Ramos (cell line): ENCODE results near the gene DLGAP1.

Experiments used
- in situ Hi-C: fragments of 300-500 bp; cut with MboI; formaldehyde crosslinking; loops from one replicate; pipeline ENCODE4 v1.14.3; 2022; ENCODE audit warnings: low sequenced_read_pairs; ENCODE audit not compliant: unreplicated experiment

DLGAP1 gene

DNA sequence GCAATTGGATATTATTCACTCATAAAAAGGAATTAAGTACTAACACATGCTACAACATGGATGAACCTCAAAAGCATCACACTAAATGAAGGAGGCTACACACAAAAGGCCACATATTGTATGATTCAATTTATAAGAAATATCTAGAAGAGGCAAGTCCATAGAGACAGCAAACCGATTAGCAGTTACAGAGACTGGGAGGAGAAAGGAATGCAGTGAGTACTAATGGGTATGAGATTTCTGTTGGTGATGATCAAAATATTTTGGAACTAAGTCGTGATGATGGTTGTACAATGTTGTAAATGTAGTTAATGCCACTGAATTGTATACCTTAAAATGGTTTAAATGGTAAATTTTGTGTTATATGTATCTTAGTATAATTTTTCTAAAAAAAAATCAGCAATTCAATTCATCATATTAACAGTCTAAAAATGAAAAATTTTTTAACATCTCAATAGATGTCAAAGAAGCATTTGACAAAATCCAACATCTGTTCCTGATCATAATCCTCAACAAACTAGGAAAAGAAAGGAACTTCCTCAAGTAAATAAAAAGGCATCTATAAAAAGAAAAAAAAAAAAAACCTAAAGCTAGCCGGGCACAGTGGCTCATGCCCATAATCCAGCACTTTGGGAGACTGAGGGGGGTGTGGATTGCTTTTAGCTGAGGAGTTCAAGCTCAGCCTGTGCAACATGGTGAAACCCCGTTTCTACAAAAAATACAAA, 907.1 kb downstream of the DLGAP1 start:
- in situ Hi-C loops = no loop called here

DNA sequence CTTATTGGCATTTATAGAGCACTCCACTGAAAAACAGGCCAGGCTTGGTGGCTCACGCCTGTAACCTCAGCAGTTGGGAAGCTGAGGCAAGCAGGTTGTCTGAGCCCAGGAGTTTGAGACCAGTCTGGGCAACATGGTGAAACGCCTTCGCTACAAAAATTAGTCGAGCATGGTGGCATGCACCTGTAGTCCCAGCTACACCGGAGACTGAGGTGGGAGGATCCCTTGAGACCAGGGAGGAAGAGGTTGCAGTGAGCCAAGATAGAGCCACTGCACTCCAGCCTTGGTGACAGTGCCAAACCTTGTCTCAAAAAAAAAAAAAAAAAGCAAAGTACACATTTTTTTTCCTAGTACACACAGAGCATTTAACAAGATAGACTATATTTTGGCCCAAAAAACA, 909.0 kb downstream of the DLGAP1 start:
- in situ Hi-C loops = no loop called here

DNA sequence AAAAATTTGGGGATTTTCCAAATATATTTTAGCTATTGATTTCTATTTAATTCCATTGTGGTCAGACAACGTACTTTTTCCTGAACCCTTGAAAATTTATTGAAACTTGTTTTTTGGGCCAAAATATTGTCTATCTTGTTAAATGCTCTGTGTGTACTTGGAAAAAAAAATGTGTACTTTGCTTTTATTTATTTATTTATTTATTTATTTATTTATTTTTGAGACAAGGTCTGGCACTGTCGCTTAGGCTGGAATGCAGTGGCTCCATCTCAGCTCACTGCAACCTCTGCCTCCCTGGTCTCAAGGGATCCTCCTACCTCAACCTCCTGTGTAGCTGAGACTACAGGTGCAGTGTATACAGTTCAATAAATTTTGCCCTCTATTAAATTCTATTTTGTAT, 910.6 kb downstream of the DLGAP1 start:
- in situ Hi-C loops = no loop called here

DNA sequence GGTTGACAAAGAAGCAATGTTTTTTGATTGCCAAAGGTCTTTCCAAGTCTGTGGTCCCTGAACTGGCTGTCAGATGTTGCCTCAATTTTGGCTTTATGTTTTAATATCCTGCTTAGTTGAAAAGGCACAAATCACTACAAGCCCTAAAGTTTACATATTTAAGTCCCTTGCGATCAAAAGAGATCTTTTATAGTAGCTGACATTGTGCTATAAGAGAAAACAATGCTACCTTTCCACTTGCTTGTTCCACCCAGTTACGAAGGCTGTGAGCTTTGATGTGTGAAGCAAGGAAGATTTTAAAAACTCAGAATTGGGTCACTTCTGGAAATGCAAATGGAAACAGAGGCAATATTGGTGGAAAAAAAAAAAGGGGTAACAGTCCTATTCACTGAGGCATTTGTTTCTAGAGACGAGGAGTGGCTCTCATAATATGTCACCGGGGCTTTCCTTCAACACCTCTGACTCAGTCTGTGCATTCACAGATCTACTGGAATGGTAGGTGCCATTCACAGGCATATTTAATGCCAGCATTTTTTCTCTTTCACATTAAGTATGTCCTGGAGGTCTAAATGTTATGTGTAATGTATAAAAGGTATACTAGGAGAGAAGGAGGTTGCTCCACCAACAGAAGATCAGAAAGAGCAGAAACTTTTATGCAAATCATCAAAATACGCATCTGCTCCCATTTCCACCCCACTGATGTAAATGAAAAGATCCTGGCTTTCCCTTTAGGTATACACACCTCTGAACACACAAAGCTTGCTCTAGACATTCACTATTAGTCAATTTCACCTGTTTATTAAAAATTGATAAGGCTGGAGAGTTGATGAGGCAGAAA, 913.3 kb downstream of the DLGAP1 start:
- in situ Hi-C loops = no loop called here

DNA sequence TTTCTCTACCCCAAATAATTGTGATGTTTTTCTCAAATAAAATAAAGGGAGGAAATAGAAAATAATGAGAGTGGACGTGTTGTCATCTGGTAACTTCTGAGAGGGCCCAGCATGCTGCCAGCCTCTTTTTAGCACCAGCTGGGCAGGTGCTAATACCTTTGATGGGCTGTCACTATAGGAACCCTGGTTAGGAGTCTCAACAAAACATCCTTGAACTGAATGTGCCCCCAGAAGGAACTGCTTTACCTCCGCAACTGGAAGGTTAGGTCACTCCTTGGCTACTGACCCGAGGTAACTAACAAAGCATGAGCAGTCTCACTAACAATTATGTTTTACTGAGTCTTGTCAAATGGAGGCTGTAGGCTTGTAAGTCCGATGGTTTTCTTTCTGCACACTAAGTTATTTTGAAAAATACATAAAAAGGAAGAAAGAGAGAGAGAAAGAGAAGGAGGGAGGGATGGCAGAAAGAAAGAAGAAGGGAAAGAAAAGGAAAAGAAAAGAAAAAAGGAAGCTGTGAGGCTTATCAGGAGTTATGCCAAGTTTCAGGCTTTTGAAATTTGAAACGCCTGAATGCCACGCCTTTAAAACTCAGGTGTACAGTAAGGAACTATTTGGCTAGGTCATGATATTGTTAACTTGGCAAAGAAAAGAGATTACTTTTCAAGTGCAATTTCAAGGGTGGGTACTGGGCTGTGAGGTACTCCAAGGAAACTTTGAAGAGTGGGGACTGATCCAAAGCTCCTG, 914.1 kb downstream of the DLGAP1 start:
- in situ Hi-C loops = no loop called here

DNA sequence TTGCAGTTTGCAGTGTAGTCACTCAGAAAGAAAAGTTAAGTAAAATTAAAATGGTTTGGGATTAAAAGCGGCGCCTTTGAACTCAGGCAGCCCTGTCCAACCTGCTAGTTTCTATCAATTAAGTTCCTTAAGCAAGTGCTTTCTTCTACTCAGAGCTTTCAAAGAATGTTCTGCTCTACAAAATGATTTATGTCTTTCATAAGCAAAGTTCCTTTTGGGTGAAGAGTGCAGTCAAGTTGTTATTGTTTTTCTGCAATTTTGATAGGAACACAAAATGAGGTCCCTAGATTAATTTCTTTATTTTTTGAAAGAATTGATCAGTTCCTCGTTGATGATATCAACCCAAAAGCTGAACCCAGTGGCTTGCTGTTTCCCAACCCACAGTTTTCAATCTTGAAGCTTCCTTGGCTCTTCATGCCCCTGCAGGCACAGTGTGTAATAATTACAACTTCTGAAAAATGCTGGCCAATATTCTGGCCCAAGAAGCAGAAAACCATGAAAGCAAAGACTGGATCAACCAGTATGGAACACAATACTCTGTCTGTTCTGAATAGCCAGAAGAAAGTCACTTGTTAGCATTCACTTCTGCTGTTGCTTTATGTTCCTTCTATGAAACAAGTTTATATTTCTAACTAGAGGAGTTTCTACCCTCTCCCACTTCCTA, 916.0 kb downstream of the DLGAP1 start:
- in situ Hi-C loops = no loop called here

DNA sequence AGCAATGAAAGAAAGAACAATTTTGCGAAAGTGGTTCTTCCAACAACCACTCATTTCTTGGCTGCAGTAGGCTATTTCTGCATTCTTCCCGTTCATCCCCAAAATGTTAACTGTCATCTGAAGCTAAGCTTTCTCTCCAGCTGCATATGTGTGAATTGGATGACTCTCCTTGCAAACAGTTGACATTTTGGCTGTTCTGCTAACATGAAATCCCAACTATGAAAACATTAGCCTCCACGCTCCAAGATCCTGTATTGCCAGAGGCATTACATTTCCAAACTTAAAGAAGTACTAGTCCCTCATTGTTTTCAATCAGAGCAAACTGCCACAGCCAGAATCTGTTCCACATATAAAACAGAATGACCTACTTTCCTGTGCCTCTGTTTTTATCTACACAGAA, 916.7 kb downstream of the DLGAP1 start:
- in situ Hi-C loops = no loop called here

DNA sequence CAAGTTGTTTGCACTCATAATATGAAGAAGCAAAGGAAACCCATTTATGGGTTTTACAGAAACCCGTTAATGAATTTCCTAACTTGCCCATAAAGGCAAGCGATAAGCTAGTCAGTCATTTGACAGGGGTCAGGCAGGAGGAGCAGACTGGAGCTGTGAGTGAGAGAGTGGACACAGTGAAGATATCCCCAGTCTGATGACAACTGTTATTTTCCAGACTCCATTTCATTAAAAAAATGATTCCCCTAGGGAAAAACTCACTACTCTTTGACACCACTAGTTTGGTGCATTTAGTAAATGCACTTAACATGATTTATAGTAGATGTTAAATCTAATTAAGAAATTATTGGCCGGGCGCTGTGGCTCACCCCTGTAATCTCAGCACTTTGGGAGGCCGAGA, 924.3 kb downstream of the DLGAP1 start:
- in situ Hi-C loops = no loop called here

DNA sequence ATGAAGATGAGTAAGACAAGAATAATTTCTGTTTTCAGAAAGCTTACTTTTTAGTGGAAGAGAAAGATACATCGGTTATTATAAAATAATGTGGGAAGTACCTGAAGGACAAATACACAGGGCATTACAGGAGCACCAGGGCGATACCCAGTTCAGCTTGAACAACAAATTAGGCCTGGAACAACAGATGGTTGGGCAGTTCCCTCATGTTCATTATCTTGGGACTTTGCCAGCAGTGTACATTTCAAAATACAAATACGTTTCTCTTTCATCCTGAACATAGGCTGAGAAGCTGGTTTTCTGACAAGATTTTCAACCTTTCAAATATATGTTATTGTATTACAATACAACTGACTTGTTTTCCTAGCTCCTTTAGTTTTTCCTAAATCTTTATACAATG, 925.5 kb downstream of the DLGAP1 start:
- in situ Hi-C loops = no loop called here

DNA sequence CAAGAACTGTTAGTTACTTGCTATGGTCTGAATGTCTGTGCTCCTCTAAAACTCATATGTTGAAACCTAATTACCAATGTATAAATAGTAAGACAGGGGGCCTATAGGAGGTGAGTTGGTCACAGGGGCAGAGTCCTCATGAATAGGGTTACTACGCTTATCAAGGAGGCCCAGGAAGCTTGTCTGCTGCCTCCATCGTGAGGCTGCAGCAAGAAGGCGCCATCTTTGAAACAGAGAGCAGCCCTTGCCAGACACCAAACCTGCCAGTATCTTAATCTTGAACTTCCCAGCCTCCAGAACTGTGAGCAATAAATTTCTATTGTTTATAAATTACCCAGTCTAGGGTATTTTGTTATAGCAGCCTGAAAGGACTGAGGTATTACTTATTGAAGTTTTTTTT, 926.0 kb downstream of the DLGAP1 start:
- in situ Hi-C loops = no loop called here

DNA sequence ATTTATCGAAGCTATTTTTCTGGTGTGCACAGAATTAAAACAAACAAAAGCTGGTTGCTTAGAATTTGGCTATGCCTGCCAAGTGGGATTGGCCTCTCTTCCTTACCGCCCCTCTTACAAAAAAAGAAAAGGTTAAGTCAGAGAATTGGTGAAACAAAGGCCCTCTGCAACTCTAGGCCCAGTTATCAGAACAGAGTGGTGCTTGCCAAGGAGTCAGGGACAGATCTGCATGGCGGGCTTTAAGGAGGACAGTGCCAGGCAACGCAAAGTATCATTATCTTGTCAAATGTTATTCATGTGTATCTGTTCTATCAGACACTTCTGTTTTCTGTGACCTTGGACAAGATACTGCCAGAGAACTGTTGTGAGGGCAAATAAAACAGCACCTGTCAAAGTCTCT, 926.9 kb downstream of the DLGAP1 start:
- in situ Hi-C loops = no loop called here

DNA sequence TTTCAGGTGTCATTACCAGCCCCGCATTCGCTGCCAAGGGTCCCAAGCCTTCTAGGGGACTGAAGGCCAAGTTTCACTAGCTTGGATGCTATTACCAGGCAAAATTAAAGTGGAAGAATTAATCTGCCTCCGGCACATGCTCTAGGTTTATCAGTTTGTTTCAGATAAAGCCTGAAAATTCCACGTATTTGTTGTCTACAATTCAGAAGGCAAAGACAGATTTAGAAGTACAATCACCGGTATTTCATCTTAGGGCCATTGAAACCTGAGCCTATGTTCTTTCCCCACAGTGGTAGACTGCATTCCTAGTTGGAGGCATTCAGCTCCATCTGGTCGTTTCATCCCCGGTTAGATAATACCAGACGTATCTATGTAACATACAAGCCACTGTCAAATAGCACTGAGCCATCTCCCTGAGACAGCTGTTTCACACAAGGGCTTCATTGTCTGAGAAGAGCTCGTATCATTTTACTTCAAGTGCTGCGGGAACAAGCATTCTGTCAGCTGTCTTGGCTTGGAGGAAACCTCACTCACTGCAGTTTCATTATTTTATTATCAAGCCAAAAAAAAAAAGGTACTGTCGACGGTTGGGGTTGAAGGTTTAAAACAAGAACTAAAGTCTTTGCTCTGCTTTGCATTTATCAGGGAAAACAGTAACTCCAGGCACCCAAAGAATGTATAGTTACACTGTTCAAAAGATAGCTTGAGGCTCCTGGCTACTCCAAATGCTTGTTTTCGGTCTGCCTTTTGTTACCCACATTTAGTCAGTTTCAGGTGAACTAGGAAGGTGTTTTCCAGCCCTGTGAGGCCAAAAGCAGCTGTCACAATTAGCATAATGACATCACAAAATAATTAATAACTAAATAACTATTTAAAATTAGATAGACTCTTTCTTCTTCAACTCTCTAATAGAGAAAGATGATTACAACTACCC, 928.4 kb downstream of the DLGAP1 start:
- in situ Hi-C loops = no loop called here

DNA sequence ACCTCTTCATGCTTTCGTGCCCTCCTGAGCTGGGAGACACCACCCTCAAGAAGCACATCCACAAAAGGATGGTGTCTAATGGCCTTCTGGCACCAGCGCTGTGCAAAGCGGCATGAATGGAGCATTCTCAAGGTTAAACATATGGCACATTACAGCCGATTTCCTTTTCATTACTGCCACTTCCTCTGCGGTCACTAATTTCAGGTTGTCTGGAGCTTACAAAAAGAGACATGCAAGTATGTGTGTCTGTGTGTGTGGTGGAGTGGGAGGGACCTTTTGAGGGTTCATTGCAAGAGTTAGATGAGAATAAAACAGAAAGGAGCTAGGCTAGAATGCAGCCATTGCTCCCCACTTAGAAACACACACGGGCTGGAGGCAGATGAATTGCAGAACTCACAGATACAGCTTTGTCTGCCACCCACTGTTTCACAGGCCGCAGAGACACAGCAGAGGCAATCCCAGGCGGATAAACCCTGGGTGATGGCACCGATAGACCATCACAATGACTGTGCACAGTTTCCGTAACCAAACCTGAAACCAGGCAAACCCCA, 929.2 kb downstream of the DLGAP1 start:
- in situ Hi-C loops = no loop called here

DNA sequence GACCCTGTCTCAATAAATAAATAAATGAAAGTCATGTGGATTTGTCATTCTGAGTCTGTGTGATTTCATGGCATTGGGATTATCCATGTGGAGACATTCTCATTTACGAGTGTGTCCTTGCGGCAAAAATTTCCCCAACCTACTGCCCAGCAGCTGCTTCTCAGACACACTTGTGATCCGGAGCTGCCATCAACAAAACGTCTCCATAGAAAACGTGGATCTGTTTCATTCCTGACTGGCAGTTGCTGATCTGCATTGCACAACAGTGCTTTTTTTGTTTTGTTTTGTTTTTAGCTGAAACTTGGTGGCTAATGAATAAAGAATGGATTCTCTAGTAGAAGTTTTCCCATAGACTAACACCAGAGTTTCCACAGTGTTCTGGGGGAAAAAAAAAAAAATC, 930.4 kb downstream of the DLGAP1 start:
- in situ Hi-C loops = no loop called here

DNA sequence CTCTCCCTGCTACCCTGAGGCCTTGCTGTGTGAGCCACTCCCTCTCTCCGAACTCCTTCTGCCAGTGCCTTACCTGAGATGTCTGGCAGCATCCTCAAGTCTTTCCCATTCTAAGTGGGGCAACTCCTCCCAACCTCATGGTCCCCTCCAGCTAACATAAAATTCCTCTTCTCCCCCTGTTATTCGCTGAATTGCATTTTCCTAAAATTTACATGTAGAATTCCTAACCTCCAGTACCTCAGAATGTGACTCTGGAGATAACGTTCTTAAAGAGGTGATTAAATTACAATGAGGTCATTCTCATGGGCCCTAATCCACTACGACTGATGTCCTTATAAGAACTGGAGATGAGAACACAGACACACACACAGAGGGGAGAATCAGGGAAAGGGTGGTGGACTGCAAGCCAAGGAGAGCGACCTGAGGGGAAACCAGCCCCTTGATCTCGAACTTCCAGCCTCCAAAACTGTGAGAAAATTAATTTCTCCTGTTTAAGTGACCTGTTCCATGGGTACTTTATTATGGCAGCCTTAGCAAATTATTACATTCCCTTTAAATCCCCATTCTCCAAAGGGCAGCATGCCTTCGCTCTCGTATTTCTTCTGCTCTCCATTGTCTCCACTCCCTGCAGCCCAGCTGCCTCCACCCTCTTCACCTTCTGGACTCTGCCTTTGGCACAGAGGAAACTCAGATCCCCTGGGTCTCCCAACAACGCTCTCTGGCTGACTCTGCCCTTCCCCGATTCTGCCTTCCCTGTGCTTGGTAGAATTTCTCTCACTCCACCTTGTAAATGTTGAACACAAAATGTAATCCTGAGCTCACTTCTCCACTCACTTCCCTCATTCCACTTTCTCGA, 934.6 kb downstream of the DLGAP1 start:
- in situ Hi-C loops = no loop called here

DNA sequence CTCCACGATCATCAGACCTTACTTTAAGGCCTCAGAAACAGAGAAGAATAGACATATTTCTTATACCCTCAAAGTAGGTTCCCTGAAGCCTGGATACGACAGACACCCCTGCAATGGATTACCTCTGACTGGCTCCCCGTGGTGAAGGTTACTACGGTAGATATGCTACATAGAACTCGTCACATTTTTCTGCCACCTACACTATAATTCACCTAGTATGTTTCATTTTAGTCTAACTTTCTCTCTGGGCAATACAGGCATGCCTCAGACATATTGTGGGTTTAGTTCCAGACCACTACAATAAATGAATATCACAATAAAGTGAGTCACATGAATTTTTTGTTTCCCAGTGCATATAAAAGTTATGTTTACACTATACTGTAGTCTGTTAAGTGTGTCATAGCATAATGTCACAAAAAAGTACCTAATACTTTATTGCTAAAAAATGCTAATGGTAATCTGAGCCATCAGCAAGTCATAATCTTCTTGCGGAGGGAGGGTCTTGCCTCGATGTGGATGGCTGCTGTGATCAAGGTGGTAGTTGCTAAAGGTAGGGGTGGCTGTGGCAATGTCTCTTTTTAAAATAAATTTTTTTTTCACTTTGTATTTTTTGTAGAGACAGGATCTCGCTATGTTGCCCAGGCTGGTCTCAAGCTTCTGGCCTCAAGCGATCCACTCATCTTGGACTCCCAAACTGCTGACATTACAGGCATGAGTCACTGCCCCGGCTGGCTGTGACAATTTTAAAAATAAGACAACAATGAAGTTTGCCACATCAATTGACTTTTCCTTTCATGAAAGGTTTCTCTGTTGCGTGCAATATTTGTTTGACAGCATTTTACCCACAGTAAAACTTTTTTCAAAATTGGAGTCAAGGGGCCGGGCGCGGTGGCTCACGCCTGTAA, 940.5 kb downstream of the DLGAP1 start:
- in situ Hi-C loops = no loop called here

DNA sequence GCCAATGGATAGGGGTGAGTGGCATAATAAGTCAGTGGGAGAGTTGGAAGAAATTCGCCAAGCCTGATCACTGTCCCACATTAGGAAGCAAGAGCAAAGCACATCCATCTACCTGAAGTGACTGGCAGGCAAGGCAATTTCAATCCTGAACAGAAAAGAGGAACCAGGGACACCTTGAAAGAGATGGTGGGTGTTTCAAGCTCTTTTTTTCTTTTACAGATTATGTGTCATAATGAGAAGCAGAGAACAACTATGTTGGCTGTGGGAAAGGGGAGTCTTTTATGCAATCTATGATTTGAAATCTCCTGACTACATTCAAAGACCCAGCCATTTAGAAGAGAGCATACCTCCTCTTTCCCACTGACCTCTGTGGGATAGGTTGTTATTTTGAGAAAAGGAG, 941.6 kb downstream of the DLGAP1 start:
- in situ Hi-C loops = no loop called here
